GM19463 (cell line): ENCODE measurements around the gene TMEM116.
"Not testable (repeated sequence)": the region's sequence is repeated elsewhere in the genome, so short reads cannot be mapped to it uniquely, and the experiment has no call there.

Source experiments
- ATAC-seq: cut with Tn5 transposase; IDR thresholded peaks from one replicate; pipeline ENCODE4 v1.9.1; 2021; ENCODE audit warnings: mild to moderate bottlenecking, moderate library complexity; ENCODE audit not compliant: unreplicated experiment

TMEM116 gene

DNA sequence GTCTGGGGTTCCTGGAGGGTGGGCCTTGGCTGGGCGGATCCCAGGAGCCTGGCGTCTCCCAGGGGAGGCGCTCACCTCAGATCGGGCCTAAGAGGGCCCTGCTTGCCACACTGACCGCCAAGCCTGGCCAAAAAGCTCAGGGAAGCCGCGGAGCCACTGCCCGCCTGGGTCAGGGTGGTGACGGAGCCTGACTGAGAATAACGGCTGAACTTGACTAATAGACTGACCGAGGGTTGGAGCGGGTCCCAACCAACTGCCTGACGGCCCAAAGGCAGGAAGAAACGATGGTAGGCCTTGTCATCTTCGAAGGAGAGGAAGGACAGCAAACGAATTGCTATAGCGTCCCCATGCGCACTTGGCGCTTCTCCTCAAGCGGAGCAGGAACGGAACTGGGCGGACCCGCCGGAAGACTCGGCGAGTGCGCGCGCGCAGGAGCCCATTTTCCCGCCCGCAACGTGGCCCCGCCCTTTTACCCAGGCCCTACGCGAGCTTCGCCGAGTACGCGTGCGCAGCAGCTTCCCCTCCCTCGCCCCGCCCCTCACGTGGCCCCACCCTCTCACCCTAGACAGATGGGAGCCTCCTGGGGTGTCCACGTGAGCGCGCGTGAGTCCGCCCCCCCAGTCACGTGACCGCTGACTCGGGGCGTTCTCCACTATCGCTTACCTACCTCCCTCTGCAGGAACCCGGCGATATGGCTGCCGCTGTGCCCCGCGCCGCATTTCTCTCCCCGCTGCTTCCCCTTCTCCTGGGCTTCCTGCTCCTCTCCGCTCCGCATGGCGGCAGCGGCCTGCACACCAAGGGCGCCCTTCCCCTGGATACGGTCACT lies at the start of gene TMEM116, which contains the start of gene ERP29:
Gene TMEM116 (minus strand): TSS at position 391 of the 826 bp plus-strand sequence. CDS start 7,895 bp downstream, outside the sequence.
Gene ERP29 (plus strand): TSS at position 652 of the 826 bp plus-strand sequence. CDS start 40 bp downstream, at position 692.
- peak; percentile 61 for ATAC-seq

GRCh38 chr12:112061137-112061536 lies 48.2 kb upstream of the TMEM116 start:
- no peak for ATAC-seq

GRCh38 chr12:112049351-112049750 lies 36.4 kb upstream of the TMEM116 start:
- no peak for ATAC-seq

DNA sequence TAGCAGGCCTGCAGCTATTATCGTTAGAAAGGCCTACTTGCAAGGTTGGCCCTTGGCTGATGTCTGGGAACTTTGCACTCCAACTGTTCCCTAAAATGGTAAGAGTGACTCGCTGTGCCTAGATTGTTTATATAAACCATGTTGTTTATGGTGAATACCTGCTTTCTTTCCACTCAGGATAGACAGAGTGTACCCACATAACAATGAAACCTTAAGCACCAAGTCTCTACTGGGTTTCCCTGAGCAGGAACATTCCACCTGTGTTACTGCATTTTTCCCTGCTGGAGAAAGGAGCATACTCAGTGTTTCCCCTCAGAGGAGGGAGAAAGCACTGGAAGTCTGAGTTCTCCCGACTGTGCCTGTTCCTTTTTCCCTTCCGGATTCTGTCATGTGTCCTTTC lies 33.0 kb upstream of the TMEM116 start:
- ATAC-seq, result no peak

GRCh38 chr12:112036614-112037013 lies 23.6 kb upstream of the TMEM116 start:
- ATAC-seq, result not testable (repeated sequence)

DNA sequence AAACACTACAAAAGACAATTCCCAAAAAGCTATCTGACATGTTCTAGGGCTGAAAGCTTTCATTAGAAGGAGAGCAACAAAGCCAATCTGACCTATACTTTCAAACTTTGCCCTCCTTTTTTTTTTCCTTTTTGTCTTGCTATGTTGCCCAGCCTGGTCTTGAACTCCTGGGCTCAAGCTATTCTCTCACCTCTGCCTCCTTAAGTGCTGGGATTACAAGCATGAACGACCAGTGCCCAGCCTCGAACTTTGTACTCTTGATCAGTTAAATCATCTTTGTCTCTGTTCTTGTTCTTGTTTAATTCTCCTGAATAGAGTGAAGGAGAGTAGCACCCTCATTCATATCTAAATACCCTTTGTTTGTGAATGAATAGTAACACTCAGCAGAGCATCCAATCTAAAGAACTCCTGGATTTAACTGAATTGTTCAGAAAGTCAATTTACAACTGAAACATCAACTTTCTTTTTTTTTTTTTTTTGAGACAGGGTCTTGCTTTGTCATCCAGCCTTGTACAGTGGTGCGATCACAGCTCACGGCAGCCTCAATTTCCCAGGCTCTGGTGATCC lies 22.3 kb upstream of the TMEM116 start:
- no peak for ATAC-seq

- ATAC-seq, result no peak
Measured at GRCh38 chr12:112032292-112032691, 19.3 kb upstream of the TMEM116 start.

DNA sequence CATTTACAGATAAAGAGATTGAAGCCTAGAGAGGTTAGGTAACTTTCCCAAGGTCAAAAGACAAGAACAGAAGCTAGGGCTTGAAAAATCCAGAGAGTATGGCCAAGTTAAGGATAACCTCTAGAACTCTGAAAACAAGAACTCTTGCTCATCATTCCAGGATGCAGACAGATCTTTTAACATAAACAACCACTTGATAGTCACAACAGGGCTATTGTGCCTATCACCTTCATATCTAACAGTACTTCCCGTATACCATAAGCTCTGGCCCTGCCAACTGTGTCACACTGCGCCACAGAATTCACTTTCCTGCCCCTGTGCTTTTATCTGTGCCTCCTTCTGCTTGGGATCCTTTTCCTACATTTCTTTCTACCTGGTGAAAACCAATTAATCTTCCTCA lies 18.5 kb upstream of the TMEM116 start:
- no peak for ATAC-seq

GRCh38 chr12:112029301-112029700 lies 16.3 kb upstream of the TMEM116 start:
- no peak for ATAC-seq

DNA sequence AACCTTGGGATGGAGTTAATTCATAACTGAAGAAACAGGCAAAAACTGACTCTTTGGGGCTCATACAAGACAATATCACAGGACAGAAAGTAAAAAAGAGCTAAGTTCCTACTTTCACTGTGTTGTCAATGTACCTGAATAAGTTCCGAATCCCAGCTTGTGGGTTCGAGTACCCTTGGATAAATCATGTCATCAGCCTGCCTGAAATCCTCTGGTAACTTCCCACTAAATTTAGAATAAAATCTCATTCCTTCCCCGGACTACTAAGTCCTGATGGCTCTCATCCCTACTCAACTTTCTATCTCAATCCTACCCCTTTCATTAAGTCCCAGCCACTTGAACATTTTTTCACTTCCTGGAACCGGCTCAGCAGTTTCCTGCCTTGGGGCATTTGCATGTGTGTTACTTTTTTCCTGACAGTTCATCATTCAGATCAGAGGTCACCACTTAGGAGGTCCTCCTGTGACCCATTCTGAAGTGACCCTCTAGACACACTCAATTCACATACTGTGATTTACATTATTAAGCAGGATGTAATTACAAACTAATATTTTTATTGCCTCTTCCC lies 12.9 kb upstream of the TMEM116 start:
- no peak for ATAC-seq

DNA sequence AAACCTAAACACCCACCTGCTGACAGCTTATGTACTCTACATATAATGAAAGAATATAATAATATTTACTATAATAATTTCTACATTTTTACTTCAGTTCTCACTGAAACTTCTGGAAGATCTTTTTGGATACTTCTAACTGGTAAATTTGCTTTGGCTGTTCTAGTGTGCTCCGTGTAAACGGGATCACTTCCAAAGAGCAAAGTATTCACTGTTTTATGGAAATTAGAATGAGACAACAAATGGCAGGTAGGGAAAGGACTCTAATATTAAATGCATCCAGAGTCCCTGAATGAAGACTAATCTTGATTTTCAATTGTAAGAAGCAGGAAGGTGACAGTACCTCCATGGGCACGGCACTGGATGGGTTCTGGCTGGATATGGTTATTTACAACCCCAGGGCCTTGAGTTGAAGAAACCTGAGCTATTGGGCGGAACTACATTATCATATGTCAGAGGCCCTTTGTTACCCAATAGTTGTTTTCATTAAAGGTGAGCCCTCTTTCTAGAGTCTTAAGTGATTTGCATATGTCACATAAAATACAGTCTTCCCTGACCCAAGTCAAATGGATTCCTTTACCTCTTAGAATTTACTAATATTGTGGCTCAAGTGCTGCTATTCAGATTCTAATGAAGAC lies 10.9 kb upstream of the TMEM116 start:
- no peak for ATAC-seq

DNA sequence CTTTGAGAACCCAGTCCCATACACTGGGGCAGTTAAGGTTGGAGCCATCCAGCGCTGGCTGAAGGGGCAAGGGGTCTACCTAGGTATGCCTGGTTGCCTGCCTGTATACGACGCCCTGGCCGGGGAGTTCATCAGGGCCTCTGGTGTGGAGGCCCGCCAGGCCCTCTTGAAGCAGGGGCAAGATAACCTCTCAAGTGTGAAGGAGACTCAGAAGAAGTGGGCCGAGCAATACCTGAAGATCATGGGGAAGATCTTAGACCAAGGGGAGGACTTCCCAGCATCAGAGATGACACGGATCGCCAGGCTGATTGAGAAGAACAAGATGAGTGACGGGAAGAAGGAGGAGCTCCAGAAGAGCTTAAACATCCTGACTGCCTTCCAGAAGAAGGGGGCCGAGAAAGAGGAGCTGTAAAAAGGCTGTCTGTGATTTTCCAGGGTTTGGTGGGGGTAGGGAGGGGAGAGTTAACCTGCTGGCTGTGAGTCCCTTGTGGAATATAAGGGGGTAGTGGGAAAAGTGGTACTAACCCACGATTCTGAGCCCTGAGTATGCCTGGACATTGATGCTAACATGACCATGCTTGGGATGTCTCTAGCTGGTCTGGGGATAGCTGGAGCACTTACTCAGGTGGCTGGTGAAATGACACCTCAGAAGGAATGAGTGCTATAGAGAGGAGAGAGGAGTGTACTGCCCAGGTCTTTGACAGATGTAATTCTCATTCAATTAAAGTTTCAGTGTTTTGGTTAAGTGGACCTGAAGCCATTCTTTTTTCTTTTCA lies 9.5 kb upstream of the TMEM116 start:
- ATAC-seq, result no peak

DNA sequence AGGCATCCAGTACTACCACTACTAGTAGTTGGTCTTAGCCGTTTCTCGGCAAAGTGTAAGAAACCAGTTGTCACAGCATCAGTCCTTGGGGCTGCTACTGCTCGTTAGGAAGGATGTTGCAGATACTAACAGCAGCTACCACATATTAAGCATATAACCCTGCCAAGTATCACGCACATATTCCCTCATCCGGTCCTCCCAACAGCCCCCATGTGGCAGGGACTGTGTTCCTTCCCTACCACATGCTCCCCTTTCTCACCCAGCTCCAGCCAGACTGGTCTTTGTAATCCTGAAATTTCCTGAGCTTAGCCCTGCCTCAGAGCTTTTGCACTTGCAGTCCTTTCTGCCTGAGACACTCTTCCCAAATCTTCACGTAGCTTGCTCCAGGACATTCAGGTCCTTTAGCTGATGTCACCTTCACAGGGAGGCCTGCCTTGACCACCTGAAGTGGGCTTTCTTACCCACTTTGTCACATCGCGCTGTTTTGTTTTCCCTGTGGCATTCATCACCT lies 8.0 kb upstream of the TMEM116 start:
- ATAC-seq, result no peak

- no peak for ATAC-seq
Measured at GRCh38 chr12:112018571-112019237, 5.7 kb upstream of the TMEM116 start.

- ATAC-seq, result no peak
Measured at GRCh38 chr12:112017041-112017440, 4.1 kb upstream of the TMEM116 start.

DNA sequence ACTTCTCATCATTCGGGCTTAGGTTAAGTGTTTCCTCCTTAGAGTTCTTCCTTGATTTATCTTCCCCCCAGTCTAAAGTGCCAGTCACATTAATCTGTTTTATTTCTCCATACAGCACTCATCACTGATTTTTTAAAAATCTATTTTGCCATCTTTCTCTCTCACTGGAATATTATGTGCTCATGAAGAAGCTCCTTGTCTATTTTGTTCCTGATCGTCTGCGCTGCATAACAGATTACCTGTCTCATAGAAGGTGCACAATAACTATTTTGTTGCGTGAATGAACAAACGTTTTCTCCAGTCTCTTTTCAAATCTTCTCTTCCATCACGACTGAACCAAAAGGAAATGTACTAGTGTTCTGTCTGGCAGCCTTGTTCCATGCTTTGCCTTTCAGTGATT lies 3.0 kb upstream of the TMEM116 start:
- no peak for ATAC-seq

DNA sequence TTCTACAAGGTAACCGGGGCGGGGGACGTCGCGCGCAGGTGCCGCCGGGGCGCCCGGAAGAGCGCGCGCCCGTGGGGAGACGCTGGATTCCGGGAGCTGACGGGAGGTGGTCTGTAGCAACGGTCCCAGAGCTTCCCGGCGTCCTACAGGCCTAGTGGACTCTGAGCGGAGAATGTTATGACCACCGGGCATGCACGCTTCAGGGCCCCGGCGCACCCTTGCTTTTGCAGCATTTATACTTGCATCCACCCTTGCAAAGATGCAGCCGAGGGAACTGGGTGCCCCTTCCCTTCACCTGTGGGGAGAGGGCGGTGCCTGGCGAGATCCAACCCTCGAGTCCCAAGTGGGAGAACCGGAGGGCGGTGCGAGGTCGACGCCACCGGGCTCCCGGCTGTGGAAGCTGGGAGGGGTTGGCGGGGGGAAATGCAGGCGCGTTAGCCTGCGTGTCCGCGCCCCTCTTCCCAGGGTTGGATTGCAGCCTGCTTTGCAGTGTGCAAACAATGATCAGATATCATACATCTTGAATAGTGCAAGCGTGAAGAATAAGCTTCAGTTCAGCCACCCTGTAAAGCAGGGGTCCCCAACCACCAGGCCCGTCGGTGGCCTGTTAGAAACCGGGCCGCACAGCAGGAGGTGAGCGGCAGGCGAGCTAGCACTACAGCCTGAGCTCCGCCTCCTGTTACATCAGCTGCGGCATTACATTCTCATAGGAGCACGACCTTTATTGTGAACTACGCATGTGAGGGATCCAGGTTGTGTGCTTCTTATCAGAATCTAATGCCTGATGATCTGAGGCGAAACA lies 837 bp upstream of the TMEM116 start:
- ATAC-seq, result peak; percentile 7

- no peak for ATAC-seq
Measured at GRCh38 chr12:112011685-112012084, 1.3 kb downstream of the TMEM116 start.
